Liver (tissue), 9 donors: Measurements from ENCODE around the gene CCDC154. TPM values are rescaled to one million over a fixed set of nuclear protein-coding genes. Genes with fewer than 3 reads are reported as not detected.

ENCODE experiments used
- DNase-seq: peaks from one replicate; pipeline ENCODE4 v3.0.0-alpha.2; 2017; ENCODE audit warnings: low spot score
- H3K27ac ChIP-seq, 2 donors: one replicate each; pipeline ENCODE4 v1.7.0; 2013; ENCODE audit warnings: inconsistent platforms in 2 of 2, low read length in 2 of 2, control low read depth in 1 of 2, low read depth in 1 of 2, mild to moderate bottlenecking in 1 of 2
- H3K27me3 ChIP-seq, 4 donors: one replicate each; pipeline versions ENCODE4 v1.6.1 to v1.7.0; 2013; ENCODE audit warnings: low read length in 3 of 4, inconsistent platforms in 1 of 4, mild to moderate bottlenecking in 1 of 4, moderate library complexity in 1 of 4; ENCODE audit not compliant: control insufficient read depth in 4 of 4, insufficient read depth in 4 of 4
- H3K36me3 ChIP-seq, 4 donors: one replicate each; pipeline versions ENCODE4 v1.6.1 to v1.7.0; 2013; ENCODE audit warnings: low read length in 3 of 4, mild to moderate bottlenecking in 3 of 4, low read depth in 1 of 4, moderate library complexity in 1 of 4; ENCODE audit not compliant: control insufficient read depth in 4 of 4, insufficient read depth in 3 of 4
- H3K4me1 ChIP-seq, 4 donors: one replicate each; pipeline versions ENCODE4 v1.6.1 to v1.7.0; 2013; ENCODE audit warnings: low read length in 3 of 4, mild to moderate bottlenecking in 3 of 4, moderate library complexity in 1 of 4; ENCODE audit not compliant: control insufficient read depth in 4 of 4, insufficient read depth in 4 of 4
- H3K4me3 ChIP-seq, 3 donors: one replicate each; pipeline versions ENCODE4 v1.6.1 to v1.7.0; 2013; ENCODE audit warnings: low read length in 3 of 3, control low read depth in 1 of 3, low read depth in 1 of 3, mild to moderate bottlenecking in 1 of 3
- H3K9ac ChIP-seq, 2 donors: one replicate each; pipeline ENCODE4 v1.7.0; 2013; ENCODE audit warnings: low read length in 2 of 2, mild to moderate bottlenecking in 2 of 2, moderate library complexity in 2 of 2, control low read depth in 1 of 2, low read depth in 1 of 2
- H3K9me3 ChIP-seq, 4 donors: one replicate each; pipeline versions ENCODE4 v1.6.1 to v1.7.0; 2013; ENCODE audit warnings: low read length in 3 of 4; ENCODE audit not compliant: control insufficient read depth in 4 of 4
- ATF3 ChIP-seq: IDR thresholded peaks from 2 replicates; pipeline ENCODE4 v1.6.1; 2016; ENCODE audit warnings: antibody characterized with exemption
- CTCF ChIP-seq: fragments of 150-350 bp; IDR thresholded peaks from 2 replicates; pipeline ENCODE4 v1.5.1; 2017; ENCODE audit warnings: improper control_type of control experiment, low read depth, low read length; ENCODE audit not compliant: missing input control
- EGR1 ChIP-seq, 2 donors: IDR thresholded peaks; 2 replicates each; pipeline ENCODE4 v1.6.1; 2016 to 2018; ENCODE audit warnings: antibody characterized with exemption in 2 of 2, low read depth in 2 of 2
- FOXA1 ChIP-seq: IDR thresholded peaks from 2 replicates; pipeline ENCODE4 v1.6.1; 2016; ENCODE audit warnings: antibody characterized with exemption
- FOXA2 ChIP-seq: IDR thresholded peaks from 2 replicates; pipeline ENCODE4 v1.6.1; 2016; ENCODE audit warnings: antibody characterized with exemption
- GABPA ChIP-seq, 2 donors: IDR thresholded peaks in 1 of 2; conservative IDR thresholded peaks in 1 of 2; 2 replicates each; pipeline ENCODE4 v1.6.1; 2016; ENCODE audit warnings: antibody characterized with exemption in 2 of 2, mild to moderate bottlenecking in 1 of 2, moderate library complexity in 1 of 2
- HNF4A ChIP-seq, 2 donors: conservative IDR thresholded peaks; 2 replicates each; pipeline ENCODE4 v1.6.1; 2016; ENCODE audit warnings: antibody characterized with exemption in 2 of 2, mild to moderate bottlenecking in 2 of 2
- HNF4G ChIP-seq: IDR thresholded peaks from 2 replicates; pipeline ENCODE4 v1.6.1; 2016; ENCODE audit warnings: antibody characterized with exemption
- JUND ChIP-seq, 2 donors: IDR thresholded peaks; 2 replicates each; pipeline ENCODE4 v1.6.1; 2016; ENCODE audit warnings: antibody characterized with exemption in 2 of 2
- MAX ChIP-seq: IDR thresholded peaks from 2 replicates; pipeline ENCODE4 v1.6.1; 2016; ENCODE audit warnings: antibody characterized with exemption
- NR2F2 ChIP-seq: IDR thresholded peaks from 2 replicates; pipeline ENCODE4 v1.6.1; 2016; ENCODE audit warnings: antibody characterized with exemption
- RAD21 ChIP-seq, 2 donors: IDR thresholded peaks; 2 replicates each; pipeline ENCODE4 v1.6.1; 2016; ENCODE audit warnings: antibody characterized with exemption in 2 of 2, mild to moderate bottlenecking in 2 of 2
- REST ChIP-seq: IDR thresholded peaks from 2 replicates; pipeline ENCODE4 v1.6.1; 2016; ENCODE audit warnings: antibody characterized with exemption, mild to moderate bottlenecking
- RXRA ChIP-seq, 2 donors: IDR thresholded peaks; 2 replicates each; pipeline ENCODE4 v1.6.1; 2017 to 2018; ENCODE audit warnings: antibody characterized with exemption in 2 of 2, mild to moderate bottlenecking in 1 of 2
- SP1 ChIP-seq: IDR thresholded peaks from 2 replicates; pipeline ENCODE4 v1.6.1; 2018; ENCODE audit warnings: antibody characterized with exemption, mild to moderate bottlenecking
- TAF1 ChIP-seq: conservative IDR thresholded peaks from 2 replicates; pipeline ENCODE4 v1.6.1; 2016; ENCODE audit warnings: antibody characterized with exemption, mild to moderate bottlenecking
- ZBTB33 ChIP-seq: IDR thresholded peaks from 2 replicates; pipeline ENCODE4 v1.6.1; 2016; ENCODE audit warnings: antibody characterized with exemption
- WGBS: extraction: QIAGEN DNeasy Blood & Tissue Kit; methylation state at CpG from one replicate; pipeline ENCODE4 v1.1.7; 2013; 5-methylcytosine and 5-hydroxymethylcytosine counted together
- polyA plus RNA-seq, 2 donors: library from polyadenylated mRNA; stranded (reverse) in 1 of 2; unstranded in 1 of 2; fragments of 200-250 nt in 1 of 2; fragments of >200 nt in 1 of 2; fragmentation: Nextera tagmentation in 1 of 2; extraction: Ambion mirVana in 1 of 2; gene quantifications; one replicate each; pipeline versions ENCODE4 v1.2.1 to v1.2.3, GENCODE V29; 2013 to 2015
- total RNA-seq, 2 donors: library from RNA; depleted of rRNA; stranded (reverse); fragments of >200 nt; gene quantifications; one replicate each; pipeline ENCODE4 v1.2.3, GENCODE V29; 2014
- donor health status: healthy.
- donor health status: healthy.
- donor health status: healthy.
- donor health status: healthy.
- donor health status: healthy.

CCDC154 gene
- total and polyA plus RNA-seq, 4 donors: 0.18 to 0.42 (median 0.39) TPM; not detected in 1

- TF ChIP-seq FOXA1 (no peak), HNF4G (no peak), EGR1 (IDR thresholded peaks at IDR 0.05; ENCODE audit: low read depth in 2 of 2) (no peak), FOXA2 (no peak), HNF4A (conservative IDR thresholded peaks at IDR 0.05) (no peak), TAF1 (no peak), SP1 (no peak), JUND (IDR thresholded peaks at IDR 0.05) (no peak), MAX (no peak), GABPA (IDR thresholded peaks at IDR 0.05 in 1 of 2, conservative IDR thresholded peaks at IDR 0.05 in 1 of 2) (no peak), RXRA (IDR thresholded peaks at IDR 0.05) (no peak), ATF3 (no peak), ZBTB33 (no peak), CTCF (no peak)
- Histone ChIP-seq H3K9ac (no peak overlapping the region), H3K27me3 (no peaks in the 10 kb centered on the region), H3K36me3 (no peaks in the 10 kb centered on the region), H3K27ac (no peak overlapping the region), H3K4me3 (no peak overlapping the region), H3K9me3 (no peaks in the 10 kb centered on the region), H3K4me1 (peaks cover 5 to 14% (median 9%) of the 10 kb centered on the region in 4 donors)
- 76% methylated on average over 22 of the region's 22 CpGs for WGBS
- DNase-seq: no peak
These were observed 10.6 kb downstream of the CCDC154 start for GRCh38 chr16:1433756-1434155.

GRCh38 chr16:1433263-1433560 is 11.1 kb downstream of the CCDC154 start:
- H3K4me3 ChIP-seq: no peak overlapping the region

More at GRCh38 chr16:1433263-1433560, 11.1 kb downstream of the CCDC154 start:
- Histone ChIP-seq H3K36me3 (no peaks in the 10 kb centered on the region), H3K9me3 (no peaks in the 10 kb centered on the region), H3K4me1 (peaks cover 5 to 14% (median 9%) of the 10 kb centered on the region in 4 donors), H3K27ac (no peak overlapping the region), H3K27me3 (no peaks in the 10 kb centered on the region), H3K9ac (no peak overlapping the region)
- DNase-seq: no peak
- no peak for TF ChIP-seq NR2F2
- no peak for TF ChIP-seq FOXA1
- no peak for TF ChIP-seq RXRA (IDR thresholded peaks at IDR 0.05)
- no peak for TF ChIP-seq ZBTB33
- TF ChIP-seq REST: no peak
- TF ChIP-seq MAX: no peak
- no peak for TF ChIP-seq RAD21 (IDR thresholded peaks at IDR 0.05)
- TF ChIP-seq EGR1 (IDR thresholded peaks at IDR 0.05; ENCODE audit: low read depth in 2 of 2): no peak
- no peak for TF ChIP-seq FOXA2
- WGBS: 88% methylated on average over 14 of the region's 14 CpGs
